ENCODE results near the gene DUSP15.

GRCh38 chr20:31811796-31812728, 58.3 kb downstream of the DUSP15 start:
- no peak for TF ChIP-seq CTCF (IDR thresholded peaks at IDR 0.05)
- no peak for TF ChIP-seq POLR2A (IDR thresholded peaks at IDR 0.05)
